Colonic mucosa (tissue), 4 donors: Measurements from ENCODE around the gene G0S2. TPM values are rescaled to one million over a fixed set of nuclear protein-coding genes. Genes with fewer than 3 reads are reported as not detected.

Source experiments
- DNase-seq: peaks from one replicate; pipeline ENCODE4 v3.0.0-alpha.2; 2020
- H3K27ac ChIP-seq: fragments of 200-600 bp; one replicate; pipeline ENCODE4 v1.8.0; 2021
- H3K27me3 ChIP-seq: fragments of 200-600 bp; one replicate; pipeline ENCODE4 v1.8.0; 2021
- H3K36me3 ChIP-seq: fragments of 200-600 bp; one replicate; pipeline ENCODE4 v1.8.0; 2021
- H3K4me1 ChIP-seq: fragments of 200-600 bp; one replicate; pipeline ENCODE4 v1.8.0; 2021; ENCODE audit warnings: mild to moderate bottlenecking
- H3K4me3 ChIP-seq: fragments of 200-600 bp; one replicate; pipeline ENCODE4 v1.8.0; 2021
- H3K9ac ChIP-seq, 2 donors: one replicate each; pipeline ENCODE4 v1.7.0; 2013; ENCODE audit warnings: control low read depth in 2 of 2, low read depth in 2 of 2, low read length in 2 of 2
- H3K9me3 ChIP-seq: fragments of 200-600 bp; one replicate; pipeline ENCODE4 v1.8.0; 2021
- CTCF ChIP-seq: fragments of 200-600 bp; IDR thresholded peaks from one replicate; pipeline ENCODE4 v1.8.0; 2022; ENCODE audit warnings: antibody characterized with exemption, mild to moderate bottlenecking
- intact Hi-C: fragments of 100-400 bp; cut with DNase I; formaldehyde crosslinking; loops from one replicate; pipeline ENCODE4 v1.14.1; 2022
- total RNA-seq, 2 donors: library from RNA; stranded (reverse); fragmentation: NEBNext Ultra II Directional in 1 of 2; extraction: Animal tissue kit (Norgen Biotek cat#: 25700) in 1 of 2; gene quantifications; one replicate each; pipeline ENCODE4 v1.2.1, GENCODE V29; 2021
- donor health status: healthy.
- donor health status: DM: no; HTN: no; CAD: no.
- donor health status: DM: no; HTN: no; CAD: no.

The G0S2 gene
- total RNA-seq, 2 donors from 2014 or later: 24.3 to 24.7 TPM

- Histone ChIP-seq H3K9ac (no peak overlapping the region), H3K27ac (no peak overlapping the region), H3K4me1 (peaks cover 22% of the 10 kb centered on the region), H3K9me3 (no peaks in the 10 kb centered on the region), H3K4me3 (no peak overlapping the region), H3K27me3 (no peaks in the 10 kb centered on the region), H3K36me3 (no peaks in the 10 kb centered on the region)
- intact Hi-C loops: no loop called here
- DNase-seq: peak; percentile 31
- no peak for TF ChIP-seq CTCF
These were observed 19.6 kb upstream of the G0S2 start for GRCh38 chr1:209655411-209656231.

- Histone ChIP-seq H3K9ac (no peak overlapping the region), H3K9me3 (no peaks in the 10 kb centered on the region), H3K4me1 (peaks cover 20% of the 10 kb centered on the region), H3K27me3 (no peaks in the 10 kb centered on the region), H3K36me3 (no peaks in the 10 kb centered on the region), H3K4me3 (no peak overlapping the region), H3K27ac (no peak overlapping the region)
- TF ChIP-seq CTCF: no peak
- intact Hi-C loops: no loop called here
- DNase-seq: no peak
These were observed 17.9 kb upstream of the G0S2 start for GRCh38 chr1:209657140-209657879.

GRCh38 chr1:209657918-209658317, 17.3 kb upstream of the G0S2 start:
- Histone ChIP-seq H3K4me1 (peaks cover 24% of the 10 kb centered on the region), H3K9me3 (no peaks in the 10 kb centered on the region), H3K4me3 (no peak overlapping the region), H3K27me3 (no peaks in the 10 kb centered on the region), H3K9ac (no peak overlapping the region), H3K36me3 (no peaks in the 10 kb centered on the region), H3K27ac (no peak overlapping the region)
- no peak for TF ChIP-seq CTCF
- intact Hi-C loops: no loop called here
- DNase-seq: no peak

- Histone ChIP-seq H3K9me3 (no peaks in the 10 kb centered on the region), H3K27me3 (no peaks in the 10 kb centered on the region), H3K4me1 (peaks cover 7% of the 10 kb centered on the region), H3K9ac (no peak overlapping the region), H3K27ac (no peak overlapping the region), H3K4me3 (no peak overlapping the region), H3K36me3 (no peaks in the 10 kb centered on the region)
- intact Hi-C loops: no loop called here
- TF ChIP-seq CTCF: no peak
- DNase-seq: no peak
These were observed 15.3 kb upstream of the G0S2 start for GRCh38 chr1:209659909-209660308.

- Histone ChIP-seq H3K9ac (no peak overlapping the region), H3K36me3 (no peaks in the 10 kb centered on the region), H3K4me3 (no peak overlapping the region), H3K9me3 (no peaks in the 10 kb centered on the region), H3K27me3 (no peaks in the 10 kb centered on the region), H3K27ac (no peak overlapping the region), H3K4me1 (peaks cover 4% of the 10 kb centered on the region)
- TF ChIP-seq CTCF: no peak
- intact Hi-C loops: no loop called here
- no peak for DNase-seq
These were observed 14.1 kb upstream of the G0S2 start for GRCh38 chr1:209661071-209661470.
